Smooth muscle cell (in vitro differentiated cells): ENCODE results near the gene FER. TPM values are rescaled to one million over a fixed set of nuclear protein-coding genes. Genes with fewer than 3 reads are reported as not detected.

Source experiments
- DNase-seq: peaks from one replicate; lab custom pipeline; 2025; ENCODE audit not compliant: unreplicated experiment; lab: John Stamatoyannopoulos, UW
- H2AFZ ChIP-seq: fragments of 200-600 bp; sonication (generic); 2 replicates; pipeline ENCODE4 v1.6.0; 2016; ENCODE audit warnings: antibody characterized with exemption, low read depth, mild to moderate bottlenecking
- H3F3A ChIP-seq: fragments of 200-600 bp; sonication (generic); 2 replicates; pipeline ENCODE4 v1.6.0; 2017; ENCODE audit warnings: antibody characterized with exemption, low read depth
- H3K27ac ChIP-seq: fragments of 200-600 bp; sonication (generic); 2 replicates; pipeline ENCODE4 v1.5.1; 2016; ENCODE audit warnings: low read depth, mild to moderate bottlenecking
- H3K27me3 ChIP-seq: fragments of 200-600 bp; sonication (generic); 2 replicates; pipeline ENCODE4 v1.6.1; 2016; ENCODE audit warnings: low read depth, mild to moderate bottlenecking
- H3K36me3 ChIP-seq: fragments of 200-600 bp; sonication (generic); 2 replicates; pipeline ENCODE4 v1.5.1; 2016; ENCODE audit warnings: low read depth
- H3K4me1 ChIP-seq: fragments of 200-600 bp; sonication (generic); 2 replicates; pipeline ENCODE4 v1.5.1; 2016; ENCODE audit warnings: low read depth
- H3K4me2 ChIP-seq: fragments of 200-600 bp; sonication (generic); 2 replicates; pipeline ENCODE4 v1.6.0; 2016; ENCODE audit warnings: mild to moderate bottlenecking
- H3K4me3 ChIP-seq: fragments of 200-600 bp; sonication (generic); 2 replicates; pipeline ENCODE4 v1.5.1; 2016; ENCODE audit warnings: mild to moderate bottlenecking
- H3K79me2 ChIP-seq: fragments of 200-600 bp; sonication (generic); 2 replicates; pipeline ENCODE4 v1.6.0; 2016; ENCODE audit warnings: low read depth, mild to moderate bottlenecking
- H3K9ac ChIP-seq: fragments of 200-600 bp; sonication (generic); 2 replicates; pipeline ENCODE4 v1.6.0; 2016; ENCODE audit warnings: low read depth
- H3K9me3 ChIP-seq: fragments of 200-600 bp; sonication (generic); replicated peaks from 2 replicates; pipeline ENCODE4 v1.5.1; 2016; ENCODE audit warnings: low read depth
- H4K20me1 ChIP-seq: fragments of 200-600 bp; sonication (generic); 2 replicates; pipeline ENCODE4 v1.6.0; 2016; ENCODE audit warnings: low read depth
- CTCF ChIP-seq: fragments of 200-600 bp; sonication (generic); IDR thresholded peaks from 2 replicates; pipeline ENCODE4 v1.5.1; 2017; ENCODE audit warnings: borderline replicate concordance, mild to moderate bottlenecking, antibody characterized with exemption; ENCODE audit not compliant: insufficient read depth, poor library complexity, severe bottlenecking
- WGBS: methylation state at CpG from one replicate; pipeline ENCODE4 v1.1.7; 2016; ENCODE audit warnings: low lambda C conversion rate; 5-methylcytosine and 5-hydroxymethylcytosine counted together
- polyA plus RNA-seq: library from polyadenylated mRNA; unstranded; fragments of >200 nt; fragmentation: Nextera tagmentation; extraction: Ambion mirVana; gene quantifications from 2 replicates; pipeline ENCODE4 v1.2.1, GENCODE V29; 2016
- total RNA-seq: library from RNA; depleted of rRNA; stranded (reverse); fragments of >200 nt; gene quantifications from 2 replicates; pipeline ENCODE4 v1.2.3, GENCODE V29; 2014

The FER gene
- total and polyA plus RNA-seq, 2 experiments from 2014 or later = 15.6 to 16.4 TPM

GRCh38 chr5:108818613-108819272, 71.0 kb downstream of the FER start:
- H3K9ac ChIP-seq = no peak overlapping the region
- no peak for DNase-seq
- H3K4me3 ChIP-seq = no peak overlapping the region
- H3F3A ChIP-seq = no peaks in the 10 kb centered on the region
- peaks cover 8% of the 10 kb centered on the region for H4K20me1 ChIP-seq
- H3K9me3 ChIP-seq = no peaks in the 10 kb centered on the region
- H3K36me3 ChIP-seq = no peaks in the 10 kb centered on the region
- H2AFZ ChIP-seq = no peak overlapping the region
- H3K27ac ChIP-seq = no peak overlapping the region
- WGBS = 97% methylated on average over 5 of the region's 5 CpGs
- no peaks in the 10 kb centered on the region for H3K4me1 ChIP-seq
- H3K79me2 ChIP-seq = peaks cover 17% of the 10 kb centered on the region
- no peak for TF ChIP-seq CTCF
- H3K4me2 ChIP-seq = no peak overlapping the region
- no peaks in the 10 kb centered on the region for H3K27me3 ChIP-seq

- TF ChIP-seq CTCF = no peak
- 92% methylated on average over 3 of the region's 3 CpGs for whole genome bisulfite sequencing
- Histone ChIP-seq H3K27ac (no peak overlapping the region), H3K4me3 (no peak overlapping the region), H4K20me1 (peaks cover 6% of the 10 kb centered on the region), H3K36me3 (no peaks in the 10 kb centered on the region), H3K9ac (no peak overlapping the region), H3K79me2 (peaks cover 29% of the 10 kb centered on the region), H3K27me3 (no peaks in the 10 kb centered on the region), H3K4me2 (no peak overlapping the region), H3K4me1 (no peaks in the 10 kb centered on the region), H2AFZ (no peak overlapping the region), H3F3A (no peaks in the 10 kb centered on the region), H3K9me3 (no peaks in the 10 kb centered on the region)
- DNase-seq = no peak
Observed at GRCh38 chr5:108820983-108821382, 73.3 kb downstream of the FER start.

- Histone ChIP-seq H3K36me3 (no peaks in the 10 kb centered on the region), H3K4me1 (no peaks in the 10 kb centered on the region), H3K4me3 (no peak overlapping the region), H3F3A (no peaks in the 10 kb centered on the region), H3K4me2 (no peak overlapping the region), H3K9me3 (no peaks in the 10 kb centered on the region), H4K20me1 (peaks cover 8% of the 10 kb centered on the region), H3K27ac (no peak overlapping the region), H3K27me3 (no peaks in the 10 kb centered on the region), H3K9ac (no peak overlapping the region), H3K79me2 (peaks cover 31% of the 10 kb centered on the region), H2AFZ (no peak overlapping the region)
- TF ChIP-seq CTCF = no peak
- WGBS = 98% methylated on average over 7 of the region's 7 CpGs
- no peak for DNase-seq
Observed at GRCh38 chr5:108822211-108822947, 74.7 kb downstream of the FER start.
